NT2/D1 (cell line): Measurements from ENCODE around the gene TM4SF4.

Experiments
- YY1 ChIP-seq: IDR thresholded peaks from 2 replicates; pipeline ENCODE4 v1.6.1; 2011; ENCODE audit not compliant: insufficient read length, insufficient read depth
- ZNF274 ChIP-seq: IDR thresholded peaks from 2 replicates; pipeline ENCODE4 v1.6.1; 2011; ENCODE audit warnings: mild to moderate bottlenecking, low read depth, low read length

GRCh38 chr3:149496891-149497290, 22.4 kb downstream of the TM4SF4 start:
- TF ChIP-seq YY1 (no peak), ZNF274 (no peak)
